ENCODE data around the gene CORO1C.

Gene CORO1C

DNA sequence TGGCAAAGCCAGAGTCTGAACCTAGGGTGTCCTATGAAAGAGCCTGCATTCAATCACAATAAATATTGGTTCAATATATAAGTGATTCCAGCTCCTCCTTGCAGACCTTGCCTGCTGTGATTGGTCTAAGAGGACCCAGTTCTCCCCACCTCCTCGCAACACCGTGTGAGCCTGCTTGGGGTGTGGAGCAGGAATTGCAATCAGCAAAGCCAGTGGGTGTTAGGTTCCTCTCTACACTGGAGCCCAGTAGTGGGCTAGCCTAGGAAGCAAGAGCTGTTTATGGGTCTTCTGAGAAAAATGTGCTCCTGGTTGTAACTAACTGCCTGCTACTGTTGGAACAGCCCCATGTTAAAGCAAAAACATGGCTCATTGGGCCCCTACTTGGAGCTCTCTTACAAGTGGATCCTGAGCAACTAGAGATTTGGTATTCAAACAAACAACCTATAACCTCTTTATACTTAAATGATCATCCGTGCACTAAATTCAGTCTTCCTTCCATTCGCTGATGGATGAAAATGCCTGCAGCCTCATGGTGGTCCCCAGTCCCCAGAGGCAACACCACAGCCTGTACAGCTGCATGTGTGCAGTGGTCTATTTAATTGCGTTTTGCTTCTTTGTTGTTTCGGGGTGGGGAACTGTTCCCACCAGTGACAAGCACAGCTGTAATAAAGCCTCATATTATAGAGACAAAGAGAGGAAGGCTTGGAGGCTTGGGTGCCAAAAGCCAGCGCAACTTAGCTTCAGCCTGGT, 93.9 kb downstream of the CORO1C start:
- no peaks in the 10 kb centered on the region for H3K36me3 ChIP-seq (ENCODE audit: control insufficient read depth, insufficient read depth, low read length)
- H3K27ac ChIP-seq: no peak overlapping the region
- H3K4me3 ChIP-seq (ENCODE audit: low read depth, low read length): no peak overlapping the region
- no peak for TF ChIP-seq CTCF (IDR thresholded peaks at IDR 0.05)
- H3K9me3 ChIP-seq (ENCODE audit: control insufficient read depth, low read length): no peaks in the 10 kb centered on the region
- H3K79me2 ChIP-seq: no peaks in the 10 kb centered on the region
- no peak overlapping the region for H3K4me2 ChIP-seq (ENCODE audit: low read length)
- H3K27me3 ChIP-seq (ENCODE audit: control insufficient read depth, insufficient read depth, low read length): no peaks in the 10 kb centered on the region
- H3K4me1 ChIP-seq: no peaks in the 10 kb centered on the region
- no peak overlapping the region for H3K9ac ChIP-seq
- no peak overlapping the region for H2AFZ ChIP-seq

- Histone ChIP-seq H3K9ac (no peak overlapping the region), H3K4me1 (no peaks in the 10 kb centered on the region)
Observed at GRCh38 chr12:108635997-108636808, 95.1 kb downstream of the CORO1C start.

GRCh38 chr12:108635201-108635996, 95.9 kb downstream of the CORO1C start:
- no peak for TF ChIP-seq CTCF (IDR thresholded peaks at IDR 0.05)
- Histone ChIP-seq H3K9me3 (ENCODE audit: control insufficient read depth, low read length) (no peaks in the 10 kb centered on the region), H2AFZ (no peak overlapping the region), H3K27ac (no peak overlapping the region), H3K4me2 (ENCODE audit: low read length) (no peak overlapping the region), H3K9ac (no peak overlapping the region), H3K79me2 (no peaks in the 10 kb centered on the region), H3K27me3 (ENCODE audit: control insufficient read depth, insufficient read depth, low read length) (no peaks in the 10 kb centered on the region), H3K4me3 (ENCODE audit: low read depth, low read length) (no peak overlapping the region), H3K36me3 (ENCODE audit: control insufficient read depth, insufficient read depth, low read length) (no peaks in the 10 kb centered on the region), H3K4me1 (no peaks in the 10 kb centered on the region)

More at GRCh38 chr12:108635997-108636808, 95.1 kb downstream of the CORO1C start:
- H3K27me3 ChIP-seq (ENCODE audit: control insufficient read depth, insufficient read depth, low read length): no peaks in the 10 kb centered on the region
- H3K79me2 ChIP-seq: no peaks in the 10 kb centered on the region
- no peak overlapping the region for H3K27ac ChIP-seq
- H3K4me2 ChIP-seq (ENCODE audit: low read length): no peak overlapping the region
- H2AFZ ChIP-seq: no peak overlapping the region
- TF ChIP-seq CTCF (IDR thresholded peaks at IDR 0.05): no peak
- H3K9me3 ChIP-seq (ENCODE audit: control insufficient read depth, low read length): no peaks in the 10 kb centered on the region
- H3K36me3 ChIP-seq (ENCODE audit: control insufficient read depth, insufficient read depth, low read length): no peaks in the 10 kb centered on the region
- H3K4me3 ChIP-seq (ENCODE audit: low read depth, low read length): no peak overlapping the region

- Histone ChIP-seq H3K4me1 (no peaks in the 10 kb centered on the region), H3K4me2 (ENCODE audit: low read length) (no peak overlapping the region)
Observed at GRCh38 chr12:108634341-108634751, 97.0 kb downstream of the CORO1C start.

More at GRCh38 chr12:108634341-108634751, 97.0 kb downstream of the CORO1C start:
- no peak for TF ChIP-seq CTCF (IDR thresholded peaks at IDR 0.05)
- no peak overlapping the region for H3K27ac ChIP-seq
- no peak overlapping the region for H3K9ac ChIP-seq
- no peaks in the 10 kb centered on the region for H3K36me3 ChIP-seq (ENCODE audit: control insufficient read depth, insufficient read depth, low read length)
- no peaks in the 10 kb centered on the region for H3K79me2 ChIP-seq
- H2AFZ ChIP-seq: no peak overlapping the region
- no peak overlapping the region for H3K4me3 ChIP-seq (ENCODE audit: low read depth, low read length)
- H3K27me3 ChIP-seq (ENCODE audit: control insufficient read depth, insufficient read depth, low read length): no peaks in the 10 kb centered on the region
- H3K9me3 ChIP-seq (ENCODE audit: control insufficient read depth, low read length): no peaks in the 10 kb centered on the region

Measured in parathyroid adenoma (tissue), 2 donors.